K562 (cell line): Measurements from ENCODE around the gene TSSK6. TPM values are rescaled to one million over a fixed set of nuclear protein-coding genes. Genes with fewer than 3 reads are reported as not detected.
A peak's percentile ranks its signal among the peaks of the same experiment; 100 is the strongest.

Experiments
- BRF1 ChIP-seq: IDR thresholded peaks from 3 replicates; pipeline ENCODE4 v1.6.1; 2011; ENCODE audit warnings: borderline replicate concordance, mild to moderate bottlenecking; ENCODE audit not compliant: insufficient read length; ENCODE audit errors: extremely low read depth
- E2F6 ChIP-seq, 2 experiments: IDR thresholded peaks; 2 replicates each; pipeline ENCODE4 v1.6.1; 2011; ENCODE audit warnings: borderline replicate concordance in 1 of 2, control low read depth in 1 of 2, low read depth in 1 of 2, low read length in 1 of 2, mild to moderate bottlenecking in 1 of 2, mixed read lengths in 1 of 2, moderate library complexity in 1 of 2; ENCODE audit not compliant: insufficient read depth in 1 of 2, insufficient read length in 1 of 2, poor library complexity in 1 of 2, severe bottlenecking in 1 of 2; ENCODE audit errors: extremely low read depth in 1 of 2
- ELF2 ChIP-seq: fragments of 250-450 bp; sonication (Bioruptor Pico); IDR thresholded peaks from 2 replicates; pipeline ENCODE4 v1.5.0; 2021; ENCODE audit warnings: mild to moderate bottlenecking
- ETS2 ChIP-seq: IDR thresholded peaks from 2 replicates; pipeline ENCODE4 v1.6.1; 2016; ENCODE audit warnings: borderline replicate concordance, missing genetic modification characterization, mild to moderate bottlenecking, moderate library complexity, missing compliant biosample characterization; ENCODE audit not compliant: poor library complexity, severe bottlenecking
- HOMEZ ChIP-seq: fragments of 250-450 bp; sonication (Bioruptor Pico); IDR thresholded peaks from 2 replicates; pipeline ENCODE4 v1.4.0; 2020; ENCODE audit warnings: mild to moderate bottlenecking, moderate library complexity
- JUN ChIP-seq, 2 experiments: sonication (generic) in 1 of 2; formaldehyde crosslinking in 1 of 2; IDR thresholded peaks; 2 replicates each; pipeline versions ENCODE4 v1.6.1 to v1.8.0; 2012 to 2022; ENCODE audit warnings: borderline replicate concordance in 2 of 2, mild to moderate bottlenecking in 2 of 2, improper control_type of control experiment in 1 of 2, low read depth in 1 of 2, low read length in 1 of 2, missing genetic modification reagents in 1 of 2
- MTA3 ChIP-seq: fragments of 450-650 bp; formaldehyde crosslinking; IDR thresholded peaks from 2 replicates; pipeline ENCODE4 v1.6.1; 2017; ENCODE audit warnings: mild to moderate bottlenecking, borderline replicate concordance
- PATZ1 ChIP-seq: fragments of 250-450 bp; sonication (Bioruptor Pico); IDR thresholded peaks from 2 replicates; pipeline ENCODE4 v1.5.0; 2020; ENCODE audit warnings: mild to moderate bottlenecking, borderline replicate concordance
- RBM22 ChIP-seq: fragments of 200-400 bp; formaldehyde crosslinking; IDR thresholded peaks from 2 replicates; pipeline ENCODE4 v1.6.1; 2018; ENCODE audit warnings: low read length, low read depth; ENCODE audit not compliant: poor library complexity, severe bottlenecking
- TEAD4 ChIP-seq, 2 experiments: sonication (generic) in 1 of 2; formaldehyde crosslinking in 1 of 2; IDR thresholded peaks; 2 replicates each; pipeline versions ENCODE4 v1.6.1 to v1.8.0; 2012 to 2022; ENCODE audit warnings: borderline replicate concordance in 1 of 2, inconsistent platforms in 1 of 2, low read length in 1 of 2, mild to moderate bottlenecking in 1 of 2, missing genetic modification reagents in 1 of 2
- YY1 ChIP-seq, 3 experiments: IDR thresholded peaks; 2 replicates each; pipeline ENCODE4 v1.6.1; 2011; ENCODE audit warnings: low read length in 2 of 3, mild to moderate bottlenecking in 2 of 3, moderate library complexity in 2 of 3, borderline replicate concordance in 1 of 3, control low read depth in 1 of 3, low read depth in 1 of 3; ENCODE audit not compliant: insufficient read depth in 3 of 3, insufficient replicate concordance in 2 of 3, control insufficient read depth in 1 of 3, insufficient read length in 1 of 3; ENCODE audit errors: extremely low read depth in 1 of 3
- ZHX1 ChIP-seq: fragments of 150-350 bp; conservative IDR thresholded peaks from 2 replicates; pipeline ENCODE4 v1.6.1; 2014; ENCODE audit warnings: low read length
- ZNF133 ChIP-seq: fragments of 250-450 bp; sonication (Bioruptor Pico); IDR thresholded peaks from 2 replicates; pipeline ENCODE4 v1.4.0; 2020; ENCODE audit warnings: mild to moderate bottlenecking
- polyA plus RNA-seq, 8 experiments: library from polyadenylated mRNA; depleted of rRNA in 4 of 8; stranded (reverse) in 5 of 8; unstranded in 3 of 8; fragments of >200 nt; fragmentation: Nextera tagmentation in 2 of 8; fragmentation: Illumina TruSeq in 1 of 8; extraction: Ambion mirVana in 2 of 8; extraction: Trizol in 1 of 8; gene quantifications; 2 replicates each; pipeline versions ENCODE4 v1.2.1 to v1.2.3, GENCODE V29; 2011 to 2014; ENCODE audit warnings: inconsistent platforms in 1 of 8, missing spikeins in 1 of 8
- total RNA-seq, 7 experiments: library from RNA; depleted of rRNA in 6 of 7; stranded (reverse); fragments of >200 nt in 6 of 7; fragmentation: Illumina TruSeq in 2 of 7; extraction: Trizol in 2 of 7; gene quantifications; 2 replicates each; pipeline versions ENCODE4 v1.2.1 to v1.2.3, GENCODE V29; 2011 to 2021; ENCODE audit warnings: low replicate concordance in 1 of 7

Gene TSSK6
- total and polyA plus RNA-seq, 9 of the 15 experiments (the other 6 are each of a cell fraction or from before 2014, with no cell fraction given) = 0.21 to 2.6 (median 1.5) TPM; not detected in 3

- TF ChIP-seq ZHX1 = peak; percentile 78; the same call in 1 of the 2 replicates
- TF ChIP-seq JUN (IDR thresholded peaks at IDR 0.05; ENCODE audit: borderline replicate concordance, low read depth, low read length) = peak; percentile 14; the same call in 1 of the 2 replicates
- TF ChIP-seq JUN (CRISPR knock-in tag; IDR thresholded peaks at IDR 0.05; ENCODE audit: borderline replicate concordance) = no peak
- no peak for TF ChIP-seq ZNF133 (CRISPR knock-in tag)
- peak; percentile 84 to 86 for TF ChIP-seq E2F6 (IDR thresholded peaks at IDR 0.05; ENCODE audit: borderline replicate concordance in 1 of 2, extremely low read depth in 1 of 2, insufficient read depth in 1 of 2, insufficient read length in 1 of 2, low read depth in 1 of 2, low read length in 1 of 2, poor library complexity in 1 of 2, severe bottlenecking in 1 of 2)
- no peak for TF ChIP-seq TEAD4 (IDR thresholded peaks at IDR 0.05; ENCODE audit: low read length)
- TF ChIP-seq TEAD4 (CRISPR knock-in tag; IDR thresholded peaks at IDR 0.05; ENCODE audit: borderline replicate concordance) = no peak
- no peak for TF ChIP-seq ETS2 (tag)
- peak; percentile 99 for TF ChIP-seq ELF2 (CRISPR knock-in tag)
- TF ChIP-seq RBM22 = no peak
- TF ChIP-seq YY1 (IDR thresholded peaks at IDR 0.05; ENCODE audit: borderline replicate concordance in 1 of 3, control insufficient read depth in 1 of 3, extremely low read depth in 1 of 3, insufficient read depth in 3 of 3, insufficient read length in 1 of 3, insufficient replicate concordance in 2 of 3, low read depth in 1 of 3, low read length in 2 of 3) = peak; percentile 99 to 100 (median 100)
- no peak for TF ChIP-seq BRF1
- TF ChIP-seq HOMEZ (CRISPR knock-in tag) = no peak
- no peak for TF ChIP-seq PATZ1 (CRISPR knock-in tag)
- TF ChIP-seq MTA3 = peak; percentile 85; the same call in 1 of the 2 replicates
Observed at GRCh38 chr19:19515642-19516519, 533 bp upstream of the TSSK6 start, which contains the start of gene NDUFA13 (continued).
